ENCODE data around the gene ASTN1. TPM values are rescaled to one million over a fixed set of nuclear protein-coding genes. Genes with fewer than 3 reads are reported as not detected.

Gene ASTN1
- total and polyA plus RNA-seq, 4 experiments from 2014 or later: not detected

DNA sequence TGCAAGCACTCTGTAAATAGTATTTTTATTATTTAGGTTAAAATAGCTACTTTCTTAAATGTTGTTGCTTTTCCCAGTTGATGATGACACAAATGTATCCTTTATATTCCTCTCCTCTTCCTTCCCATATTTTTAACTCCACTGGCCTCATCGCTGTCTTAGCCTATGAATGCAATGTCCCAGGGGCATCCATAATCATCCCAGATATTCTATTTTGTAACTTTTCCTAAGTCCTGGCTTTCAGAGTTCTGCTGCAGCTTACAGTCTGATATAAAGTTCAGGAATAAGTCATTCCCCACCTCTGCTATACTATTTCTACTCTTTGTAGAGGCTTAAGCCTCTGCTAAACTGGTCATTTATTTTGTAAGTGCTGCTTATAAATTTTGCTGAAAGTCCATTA lies 58.3 kb downstream of the ASTN1 start:
- H3K27ac ChIP-seq (ENCODE audit: low read depth, low read length): no peak overlapping the region
- no peaks in the 10 kb centered on the region for H3K36me3 ChIP-seq (ENCODE audit: insufficient read depth, low read length)
- no peaks in the 10 kb centered on the region for H3K27me3 ChIP-seq (ENCODE audit: insufficient read depth, low read length)
- Mint-ChIP-seq H3K4me3 (no peak overlapping the region), H3K27me3 (no peaks in the 10 kb centered on the region), H3K9me3 (peaks cover 0 to 4% (median 3%) of the 10 kb centered on the region in 8 donors), H3K4me1 (no peaks in the 10 kb centered on the region), H3K36me3 (no peaks in the 10 kb centered on the region), H3K27ac (no peak overlapping the region)
- POLR2A ChIA-PET (ENCODE audit: partially characterized antibody): no interaction called here
- DNase-seq: no peak
- H3K4me1 ChIP-seq (ENCODE audit: insufficient read depth, low read length): no peaks in the 10 kb centered on the region
- intact Hi-C loops (cut with micrococcal nuclease): no loop called here
- no peak overlapping the region for H3K4me3 ChIP-seq (ENCODE audit: low read length in 2 of 2)
- H3K9me3 ChIP-seq (ENCODE audit: control insufficient read depth in 1 of 2, low read length in 2 of 2): no peaks in the 10 kb centered on the region
- CTCF ChIA-PET (ENCODE audit: partially characterized antibody): no interaction called here

DNA sequence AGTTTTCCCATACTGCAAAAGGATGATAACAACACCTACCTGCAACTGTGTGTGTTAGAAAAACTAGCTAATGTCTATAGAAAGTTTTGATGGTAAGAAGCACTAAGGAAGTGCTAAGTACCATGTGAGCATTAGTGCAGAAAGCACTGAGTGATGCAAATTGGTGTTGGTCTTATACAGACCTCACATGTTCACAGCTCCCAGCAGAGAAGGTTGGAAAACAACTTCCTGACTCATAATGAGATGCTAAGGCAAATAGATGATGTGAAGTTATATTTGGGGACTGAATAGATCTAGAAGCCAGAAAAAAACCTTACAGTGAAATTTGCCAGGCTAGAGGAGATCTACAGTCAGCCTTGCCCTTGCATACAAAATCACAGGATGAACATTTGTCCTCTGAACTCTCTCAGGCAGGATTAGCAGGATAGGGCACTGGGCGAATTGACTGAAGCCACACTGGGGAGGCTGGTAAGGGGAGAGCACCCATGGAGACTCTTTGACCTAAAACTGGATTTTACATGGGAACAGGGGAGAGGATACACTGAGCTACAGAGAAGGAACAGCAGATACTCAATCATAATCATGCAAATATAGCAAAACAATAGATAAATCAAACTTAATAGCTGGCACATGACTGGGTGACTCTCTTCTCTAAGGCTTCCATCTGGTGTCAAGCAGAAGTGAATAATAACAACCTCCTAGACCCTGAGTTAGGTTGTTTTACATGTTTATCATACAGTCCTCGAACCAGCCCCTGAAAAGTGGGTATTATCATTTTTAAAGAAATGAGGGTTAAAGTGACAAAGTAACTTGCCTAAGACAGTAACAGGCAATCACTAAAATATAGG lies 61.3 kb downstream of the ASTN1 start:
- Mint-ChIP-seq H3K9me3 (peaks cover 0 to 7% (median 3%) of the 10 kb centered on the region in 8 donors), H3K27ac (no peak overlapping the region), H3K4me3 (no peak overlapping the region), H3K4me1 (no peaks in the 10 kb centered on the region), H3K36me3 (no peaks in the 10 kb centered on the region), H3K27me3 (no peaks in the 10 kb centered on the region)
- Histone ChIP-seq H3K27ac (ENCODE audit: low read depth, low read length) (no peak overlapping the region), H3K4me3 (ENCODE audit: low read length in 2 of 2) (no peak overlapping the region), H3K36me3 (ENCODE audit: insufficient read depth, low read length) (no peaks in the 10 kb centered on the region), H3K4me1 (ENCODE audit: insufficient read depth, low read length) (no peaks in the 10 kb centered on the region), H3K27me3 (ENCODE audit: insufficient read depth, low read length) (no peaks in the 10 kb centered on the region), H3K9me3 (ENCODE audit: control insufficient read depth in 1 of 2, low read length in 2 of 2) (no peaks in the 10 kb centered on the region)
- CTCF ChIA-PET (ENCODE audit: partially characterized antibody): no interaction called here
- POLR2A ChIA-PET (ENCODE audit: partially characterized antibody): no interaction called here
- DNase-seq: no peak
- intact Hi-C loops (cut with micrococcal nuclease): no loop called here

DNA sequence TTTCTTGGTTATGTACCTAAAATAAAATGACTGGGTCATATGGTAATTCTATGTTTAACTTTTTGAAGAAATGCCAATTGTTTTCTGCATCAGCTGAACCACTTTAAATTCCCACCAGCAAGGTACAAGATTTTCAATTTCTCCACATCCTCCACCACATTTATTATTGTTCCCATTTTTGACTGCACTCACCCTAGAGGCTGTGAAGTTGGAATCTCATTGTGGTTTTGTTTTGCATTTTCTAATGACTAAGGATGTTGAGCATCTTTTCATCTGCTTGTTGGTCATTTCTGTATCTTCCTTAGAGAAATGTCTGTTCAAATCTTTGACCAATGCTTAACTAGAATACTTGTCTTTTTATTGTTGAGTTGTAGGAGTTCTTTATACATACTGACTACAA lies 72.5 kb downstream of the ASTN1 start:
- CTCF ChIA-PET (ENCODE audit: partially characterized antibody): no interaction called here
- no peaks in the 10 kb centered on the region for H3K27me3 ChIP-seq (ENCODE audit: insufficient read depth, low read length)
- H3K4me1 ChIP-seq (ENCODE audit: insufficient read depth, low read length): no peaks in the 10 kb centered on the region
- H3K27ac ChIP-seq (ENCODE audit: low read depth, low read length): no peak overlapping the region
- intact Hi-C loops (cut with micrococcal nuclease): no loop called here
- peaks cover 0 to 2% of the 10 kb centered on the region in 2 donors for H3K27me3 Mint-ChIP-seq
- H3K36me3 ChIP-seq (ENCODE audit: insufficient read depth, low read length): no peaks in the 10 kb centered on the region
- POLR2A ChIA-PET (ENCODE audit: partially characterized antibody): no interaction called here
- no peaks in the 10 kb centered on the region for H3K36me3 Mint-ChIP-seq
- DNase-seq: no peak
- H3K4me3 ChIP-seq (ENCODE audit: low read length in 2 of 2): no peak overlapping the region
- H3K4me1 Mint-ChIP-seq: no peaks in the 10 kb centered on the region
- no peak overlapping the region for H3K4me3 Mint-ChIP-seq
- no peak overlapping the region for H3K27ac Mint-ChIP-seq
- peaks cover 0 to 12% (median 5%) of the 10 kb centered on the region in 8 donors for H3K9me3 Mint-ChIP-seq
- no peaks in the 10 kb centered on the region for H3K9me3 ChIP-seq (ENCODE audit: control insufficient read depth in 1 of 2, low read length in 2 of 2)

DNA sequence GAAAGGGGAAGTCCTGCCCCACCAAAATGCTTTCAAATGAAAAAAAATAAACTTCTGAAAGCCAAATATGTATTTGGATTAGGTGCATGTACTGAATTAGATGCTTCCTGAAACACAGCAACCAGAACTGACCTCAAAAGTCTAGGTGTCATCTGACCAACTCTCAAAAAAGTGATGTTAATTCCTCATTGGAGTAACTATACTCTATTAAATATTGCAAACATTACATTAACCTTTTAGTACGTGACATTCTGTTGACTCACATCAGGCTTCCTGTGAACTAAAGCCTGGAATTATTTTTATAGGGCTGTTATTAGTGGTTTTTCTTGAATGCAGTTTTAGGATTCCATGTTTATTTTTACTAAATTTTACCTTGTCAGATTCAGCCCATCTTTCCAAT lies 73.5 kb downstream of the ASTN1 start:
- Histone ChIP-seq H3K9me3 (ENCODE audit: control insufficient read depth in 1 of 2, low read length in 2 of 2) (no peaks in the 10 kb centered on the region), H3K27me3 (ENCODE audit: insufficient read depth, low read length) (no peaks in the 10 kb centered on the region), H3K27ac (ENCODE audit: low read depth, low read length) (no peak overlapping the region), H3K4me1 (ENCODE audit: insufficient read depth, low read length) (no peaks in the 10 kb centered on the region), H3K4me3 (ENCODE audit: low read length in 2 of 2) (no peak overlapping the region), H3K36me3 (ENCODE audit: insufficient read depth, low read length) (no peaks in the 10 kb centered on the region)
- ChIA-PET POLR2A (ENCODE audit: partially characterized antibody) (no interaction called here), CTCF (ENCODE audit: partially characterized antibody) (no interaction called here)
- intact Hi-C loops (cut with micrococcal nuclease): no loop called here
- Mint-ChIP-seq H3K36me3 (no peaks in the 10 kb centered on the region), H3K27me3 (peaks cover 0 to 2% of the 10 kb centered on the region in 2 donors), H3K27ac (no peak overlapping the region), H3K4me1 (no peaks in the 10 kb centered on the region), H3K4me3 (no peak overlapping the region), H3K9me3 (peaks cover 0 to 9% (median 5%) of the 10 kb centered on the region in 8 donors)
- no peak for DNase-seq

DNA sequence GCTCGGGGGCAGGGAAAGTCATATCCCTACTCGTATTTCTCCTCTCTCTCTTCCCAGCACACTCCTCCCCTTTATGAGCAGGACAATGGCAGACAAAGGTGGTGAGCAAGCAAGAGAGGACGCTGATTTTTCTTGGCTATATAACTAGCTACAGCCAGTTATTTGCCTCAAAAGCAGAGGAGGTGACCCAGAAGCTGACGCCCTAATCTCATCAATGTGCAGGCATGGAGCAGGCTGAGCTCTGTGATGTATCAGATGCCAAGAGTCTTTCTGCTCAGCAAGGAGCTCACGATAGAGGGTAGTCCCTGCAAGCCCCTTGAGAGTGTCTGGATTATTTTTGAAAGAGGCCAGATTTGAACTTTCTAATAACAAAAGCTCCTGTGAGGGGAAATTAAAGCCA lies 75.5 kb downstream of the ASTN1 start:
- Mint-ChIP-seq H3K27ac (no peak overlapping the region), H3K27me3 (no peaks in the 10 kb centered on the region), H3K9me3 (peaks cover 0 to 8% (median 1%) of the 10 kb centered on the region in 8 donors), H3K4me3 (no peak overlapping the region), H3K4me1 (no peaks in the 10 kb centered on the region), H3K36me3 (no peaks in the 10 kb centered on the region)
- CTCF ChIA-PET (ENCODE audit: partially characterized antibody): no interaction called here
- no peak overlapping the region for H3K27ac ChIP-seq (ENCODE audit: low read depth, low read length)
- POLR2A ChIA-PET (ENCODE audit: partially characterized antibody): no interaction called here
- no peaks in the 10 kb centered on the region for H3K4me1 ChIP-seq (ENCODE audit: insufficient read depth, low read length)
- H3K9me3 ChIP-seq (ENCODE audit: control insufficient read depth in 1 of 2, low read length in 2 of 2): no peaks in the 10 kb centered on the region
- H3K36me3 ChIP-seq (ENCODE audit: insufficient read depth, low read length): no peaks in the 10 kb centered on the region
- intact Hi-C loops (cut with micrococcal nuclease): no loop called here
- no peak for DNase-seq
- H3K27me3 ChIP-seq (ENCODE audit: insufficient read depth, low read length): no peaks in the 10 kb centered on the region
- H3K4me3 ChIP-seq (ENCODE audit: low read length in 2 of 2): no peak overlapping the region

GRCh38 chr1:177082855-177083693 lies 81.4 kb downstream of the ASTN1 start:
- Mint-ChIP-seq H3K27ac (no peak overlapping the region), H3K4me1 (no peaks in the 10 kb centered on the region), H3K27me3 (no peaks in the 10 kb centered on the region), H3K9me3 (peaks cover 0 to 10% (median 3%) of the 10 kb centered on the region in 8 donors), H3K36me3 (no peaks in the 10 kb centered on the region), H3K4me3 (no peak overlapping the region)
- ChIA-PET POLR2A (ENCODE audit: partially characterized antibody) (no interaction called here), CTCF (ENCODE audit: partially characterized antibody) (no interaction called here)
- H3K36me3 ChIP-seq (ENCODE audit: insufficient read depth, low read length): no peaks in the 10 kb centered on the region
- no peak overlapping the region for H3K27ac ChIP-seq (ENCODE audit: low read depth, low read length)
- no peaks in the 10 kb centered on the region for H3K9me3 ChIP-seq (ENCODE audit: control insufficient read depth in 1 of 2, low read length in 2 of 2)
- DNase-seq: no peak
- H3K27me3 ChIP-seq (ENCODE audit: insufficient read depth, low read length): no peaks in the 10 kb centered on the region
- H3K4me1 ChIP-seq (ENCODE audit: insufficient read depth, low read length): no peaks in the 10 kb centered on the region
- H3K4me3 ChIP-seq (ENCODE audit: low read length in 2 of 2): no peak overlapping the region
- intact Hi-C loops (cut with micrococcal nuclease): no loop called here

GRCh38 chr1:177080564-177080963 lies 83.9 kb downstream of the ASTN1 start:
- Mint-ChIP-seq H3K4me1 (no peaks in the 10 kb centered on the region), H3K9me3 (peaks cover 0 to 10% (median 5%) of the 10 kb centered on the region in 8 donors), H3K36me3 (no peaks in the 10 kb centered on the region), H3K4me3 (no peak overlapping the region), H3K27me3 (no peaks in the 10 kb centered on the region), H3K27ac (no peak overlapping the region)
- CTCF ChIA-PET (ENCODE audit: partially characterized antibody): no interaction called here
- intact Hi-C loops (cut with micrococcal nuclease): no loop called here
- Histone ChIP-seq H3K36me3 (ENCODE audit: insufficient read depth, low read length) (no peaks in the 10 kb centered on the region), H3K9me3 (ENCODE audit: control insufficient read depth in 1 of 2, low read length in 2 of 2) (no peaks in the 10 kb centered on the region), H3K27me3 (ENCODE audit: insufficient read depth, low read length) (no peaks in the 10 kb centered on the region), H3K27ac (ENCODE audit: low read depth, low read length) (no peak overlapping the region), H3K4me1 (ENCODE audit: insufficient read depth, low read length) (no peaks in the 10 kb centered on the region), H3K4me3 (ENCODE audit: low read length in 2 of 2) (no peak overlapping the region)
- no peak for DNase-seq
- POLR2A ChIA-PET (ENCODE audit: partially characterized antibody): no interaction called here

All from CD4-positive, alpha-beta memory T cell (primary cell).